Effector CD8-positive, alpha-beta T cell (primary cell): ENCODE data around the gene SLC7A6.
"Not testable (repeated sequence)": the region's sequence is repeated elsewhere in the genome, so short reads cannot be mapped to it uniquely, and the experiment has no call there.

ENCODE experiments used
- DNase-seq: peaks from one replicate; lab custom pipeline; 2025; lab: John Stamatoyannopoulos, UW

Gene SLC7A6

GRCh38 chr16:68283801-68284598 lies 19.7 kb downstream of the SLC7A6 start:
- DNase-seq: no peak

- DNase-seq: no peak
These were observed 20.5 kb downstream of the SLC7A6 start for GRCh38 chr16:68284847-68285246.

- DNase-seq: no peak
These were observed 21.4 kb downstream of the SLC7A6 start for GRCh38 chr16:68285683-68286082.

DNA sequence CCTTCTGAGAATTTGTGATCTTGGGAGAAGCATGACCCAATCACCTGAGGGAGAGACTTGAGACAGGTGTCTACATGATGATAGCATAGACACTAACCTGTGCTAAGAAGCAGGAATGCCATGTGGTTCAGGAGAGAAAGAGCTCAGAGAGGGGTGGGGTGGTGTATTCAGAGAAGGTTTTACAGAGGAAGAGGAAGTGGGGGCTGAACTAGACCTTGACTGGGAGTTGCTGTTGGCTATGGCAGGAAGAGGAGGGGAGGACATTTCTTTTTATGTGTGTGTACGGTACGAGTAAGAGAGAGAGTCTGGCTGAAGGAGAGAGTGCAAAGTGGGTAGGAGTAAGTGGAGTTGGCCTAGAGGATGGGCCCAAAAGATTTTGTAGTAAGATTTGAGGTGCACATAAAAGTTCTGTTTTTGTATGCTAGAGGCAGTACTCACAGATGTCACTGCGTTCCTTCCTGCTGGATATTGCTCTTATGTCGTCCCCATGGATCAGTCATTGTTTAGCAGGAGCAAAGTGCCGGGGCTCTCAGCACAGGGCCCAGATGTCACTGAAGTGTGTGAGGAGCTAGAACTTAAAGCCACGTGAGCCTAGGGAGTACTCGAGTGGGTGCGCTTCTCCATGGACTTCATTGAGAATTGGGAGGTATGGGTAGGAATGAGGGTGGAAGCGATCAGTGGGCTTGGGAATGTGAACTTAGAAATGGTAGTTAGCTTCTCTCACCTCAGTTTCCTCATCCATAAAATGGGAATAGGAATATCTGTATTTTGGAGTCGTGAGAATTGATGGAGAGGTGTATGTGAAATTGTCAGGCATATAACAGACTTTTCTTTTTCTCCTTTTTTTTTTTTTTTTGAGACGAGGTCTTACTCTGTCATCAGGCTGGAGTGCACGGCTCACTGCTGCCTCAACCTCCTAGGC lies 22.1 kb downstream of the SLC7A6 start:
- DNase-seq: no peak

- DNase-seq: no peak
These were observed 23.2 kb downstream of the SLC7A6 start for GRCh38 chr16:68287276-68288251.

DNA sequence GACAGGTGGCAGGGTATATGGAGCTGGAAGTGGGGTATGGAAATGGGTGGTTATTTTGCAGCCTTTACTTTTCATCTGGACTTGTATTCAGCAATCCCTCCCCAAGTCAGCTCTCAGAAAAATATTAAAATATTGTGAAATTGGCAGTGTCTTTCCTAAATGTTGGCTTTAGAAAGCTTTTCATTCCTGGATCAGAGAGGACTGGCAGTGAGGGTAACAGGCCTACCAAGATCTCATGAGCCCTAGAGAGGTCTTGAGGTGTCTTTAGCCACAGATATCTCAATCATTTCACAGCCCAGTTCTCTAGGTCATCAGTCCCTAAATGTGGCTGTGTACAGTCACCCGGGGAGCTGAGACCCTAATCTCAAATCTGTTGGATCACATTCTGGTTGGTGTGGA lies 23.9 kb downstream of the SLC7A6 start:
- no peak for DNase-seq

- not testable (repeated sequence) for DNase-seq
These were observed 24.5 kb downstream of the SLC7A6 start for GRCh38 chr16:68288796-68289195.

DNA sequence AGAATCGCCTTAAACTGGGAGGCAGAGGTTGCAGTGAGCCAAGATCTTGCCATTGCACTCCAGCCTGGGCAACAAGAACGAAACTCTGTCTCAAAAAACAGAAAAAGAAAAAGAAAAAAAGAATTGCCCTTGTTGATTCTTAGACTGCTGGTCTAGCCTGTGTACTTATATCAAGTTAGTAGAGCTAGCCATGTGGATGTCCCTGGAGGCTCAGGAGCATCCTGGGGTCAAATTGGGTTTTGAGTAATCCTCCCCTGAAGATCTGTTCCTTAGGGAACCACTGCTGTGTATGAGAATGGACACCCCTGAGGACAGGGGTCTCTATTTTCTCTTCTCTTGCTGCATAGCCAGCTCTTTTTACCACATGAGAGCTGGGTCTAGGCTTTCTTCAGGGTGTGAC lies 24.9 kb downstream of the SLC7A6 start:
- DNase-seq: no peak

- DNase-seq: no peak
These were observed 25.4 kb downstream of the SLC7A6 start for GRCh38 chr16:68289621-68290329.

DNA sequence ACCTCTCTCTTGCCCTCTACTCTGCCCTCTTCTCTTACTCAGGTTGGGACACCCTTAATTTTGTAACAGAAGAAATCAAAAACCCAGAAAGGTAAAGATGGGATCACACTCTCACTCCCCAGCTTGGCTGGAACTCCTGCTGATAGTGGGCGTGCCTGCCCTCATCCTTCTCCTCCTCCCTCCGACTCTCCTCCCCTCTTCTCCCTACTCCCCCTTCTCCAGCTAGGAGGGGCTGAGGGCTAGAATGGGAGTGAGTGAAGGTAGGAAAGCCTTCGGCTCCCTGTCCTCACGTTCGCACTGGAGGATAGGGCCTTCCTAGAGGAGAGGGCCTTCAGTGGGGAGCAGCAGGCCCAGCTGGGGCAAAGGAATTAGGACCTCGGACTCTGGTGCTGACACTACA lies 26.1 kb downstream of the SLC7A6 start:
- no peak for DNase-seq

GRCh38 chr16:68291227-68291626 lies 26.9 kb downstream of the SLC7A6 start:
- no peak for DNase-seq

DNA sequence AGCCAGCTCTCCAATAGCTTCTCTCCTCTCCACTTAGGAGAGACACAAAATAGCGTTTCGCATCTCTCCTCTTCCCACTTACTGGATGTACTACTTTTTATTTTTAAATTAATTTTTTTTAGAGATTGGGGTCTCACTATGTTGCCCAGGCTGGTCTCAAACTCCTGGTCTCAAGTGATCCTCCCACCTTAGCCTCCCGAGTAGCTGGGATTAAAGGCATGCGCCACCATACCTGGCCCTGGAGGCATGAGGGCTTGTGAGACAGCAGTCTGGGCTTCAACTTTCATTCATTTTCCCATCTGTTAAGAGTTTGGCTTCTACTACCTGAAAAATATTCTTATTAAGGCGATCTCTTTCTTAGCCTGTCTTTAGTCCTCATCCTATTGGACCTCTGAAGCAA lies 28.1 kb downstream of the SLC7A6 start:
- DNase-seq: no peak

GRCh38 chr16:68296291-68296690 lies 32.0 kb downstream of the SLC7A6 start:
- no peak for DNase-seq

DNA sequence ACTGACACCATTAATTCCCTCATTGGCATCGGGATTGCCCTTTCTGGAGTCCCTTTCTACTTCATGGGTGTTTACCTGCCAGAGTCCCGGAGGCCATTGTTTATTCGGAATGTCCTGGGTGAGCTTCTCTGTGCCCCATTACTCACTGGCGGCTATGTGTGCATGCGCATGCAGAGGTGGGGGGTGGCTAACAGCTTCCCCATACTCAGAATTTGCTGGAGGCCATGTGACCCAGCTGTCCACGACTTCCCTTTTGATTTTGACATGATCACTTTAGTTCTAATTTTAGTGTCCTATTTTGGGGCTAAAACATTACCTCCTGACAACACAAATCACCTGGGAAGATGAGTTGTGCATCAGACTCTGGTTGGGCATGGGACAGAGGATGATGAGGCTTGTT lies 32.4 kb downstream of the SLC7A6 start:
- no peak for DNase-seq

DNA sequence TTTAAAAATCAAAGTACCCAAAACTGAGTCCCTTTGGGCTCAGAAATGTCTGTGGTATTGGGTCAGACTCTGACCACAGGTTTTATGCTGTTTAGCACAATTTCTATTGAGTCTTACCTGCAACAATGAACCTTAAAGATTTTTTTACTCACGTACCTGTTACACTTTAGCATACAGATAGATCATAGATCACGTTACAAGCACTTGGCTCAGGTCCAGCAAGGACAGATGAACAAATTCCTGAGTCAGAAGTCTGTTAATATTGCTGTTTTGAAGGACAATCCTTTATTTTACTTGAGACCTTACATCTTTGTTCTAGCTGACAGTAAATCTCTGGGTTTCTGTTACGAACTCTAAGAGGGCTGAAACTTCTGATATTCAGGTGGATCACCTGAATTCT lies 33.6 kb downstream of the SLC7A6 start:
- DNase-seq: no peak

GRCh38 chr16:68298312-68298711 lies 34.0 kb downstream of the SLC7A6 start:
- DNase-seq: no peak

GRCh38 chr16:68298907-68299561 lies 34.7 kb downstream of the SLC7A6 start:
- DNase-seq: no peak

- no peak for DNase-seq
These were observed 35.5 kb downstream of the SLC7A6 start for GRCh38 chr16:68299571-68300453.

GRCh38 chr16:68300734-68301459 lies 36.6 kb downstream of the SLC7A6 start:
- no peak for DNase-seq
